ENCODE data around the gene OR4Q3.

DNA sequence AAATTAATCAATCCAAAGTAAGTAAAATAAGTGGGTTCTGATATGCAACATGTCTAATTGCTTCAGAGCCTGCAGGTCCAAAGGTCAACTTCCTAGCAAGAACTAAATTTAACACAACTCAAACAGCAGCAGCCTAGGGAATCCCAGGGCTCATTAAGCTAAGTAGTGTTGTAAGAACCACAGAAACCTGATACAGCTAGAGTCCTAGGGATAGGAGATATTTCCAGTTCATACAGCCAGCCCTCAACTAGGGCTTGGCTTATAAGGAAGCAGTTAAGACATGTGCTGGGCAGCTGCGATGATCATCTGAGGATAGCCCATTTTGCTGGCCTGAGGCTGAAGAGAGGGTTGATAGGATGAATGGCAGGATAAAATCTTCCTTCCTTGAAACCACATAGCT lies at the start of gene OR4Q3:
- TF ChIP-seq, protein P1, sequence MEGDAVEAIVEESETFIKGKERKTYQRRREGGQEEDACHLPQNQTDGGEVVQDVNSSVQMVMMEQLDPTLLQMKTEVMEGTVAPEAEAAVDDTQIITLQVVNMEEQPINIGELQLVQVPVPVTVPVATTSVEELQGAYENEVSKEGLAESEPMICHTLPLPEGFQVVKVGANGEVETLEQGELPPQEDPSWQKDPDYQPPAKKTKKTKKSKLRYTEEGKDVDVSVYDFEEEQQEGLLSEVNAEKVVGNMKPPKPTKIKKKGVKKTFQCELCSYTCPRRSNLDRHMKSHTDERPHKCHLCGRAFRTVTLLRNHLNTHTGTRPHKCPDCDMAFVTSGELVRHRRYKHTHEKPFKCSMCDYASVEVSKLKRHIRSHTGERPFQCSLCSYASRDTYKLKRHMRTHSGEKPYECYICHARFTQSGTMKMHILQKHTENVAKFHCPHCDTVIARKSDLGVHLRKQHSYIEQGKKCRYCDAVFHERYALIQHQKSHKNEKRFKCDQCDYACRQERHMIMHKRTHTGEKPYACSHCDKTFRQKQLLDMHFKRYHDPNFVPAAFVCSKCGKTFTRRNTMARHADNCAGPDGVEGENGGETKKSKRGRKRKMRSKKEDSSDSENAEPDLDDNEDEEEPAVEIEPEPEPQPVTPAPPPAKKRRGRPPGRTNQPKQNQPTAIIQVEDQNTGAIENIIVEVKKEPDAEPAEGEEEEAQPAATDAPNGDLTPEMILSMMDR (IDR thresholded peaks at IDR 0.05): no peak
- TF ChIP-seq POLR2A (IDR thresholded peaks at IDR 0.05): no peak

Measured in lower leg skin (tissue), 3 donors.